Left colon (tissue), 2 donors: ENCODE results near the gene APBA2. TPM values are rescaled to one million over a fixed set of nuclear protein-coding genes. Genes with fewer than 3 reads are reported as not detected.

Source experiments
- ATAC-seq: fragments of 200-7000 bp; cut with Tn5 transposase; one replicate; pipeline ENCODE4 v1.9.1; 2020; ENCODE audit warnings: mild to moderate bottlenecking, moderate library complexity
- DNase-seq, 2 donors: peaks; one replicate each; pipeline ENCODE4 v3.0.0-alpha.2; 2020
- intact Hi-C, 2 donors: fragments of 100-400 bp; cut with DNase I in 1 of 2; cut with micrococcal nuclease in 1 of 2; formaldehyde crosslinking; loops; one replicate each; pipeline versions ENCODE4 v1.11.2 to v1.14.0; 2022; cut with DNase I, micrococcal nuclease
- total RNA-seq, 2 donors: library from RNA; stranded (reverse); fragmentation: NEBNext Ultra II Directional; extraction: Animal tissue kit (Norgen Biotek cat#: 25700); gene quantifications; one replicate each; pipeline ENCODE4 v1.2.1, GENCODE V29; 2021
- donor health status: DM: no; HTN: no; CAD: no.
- donor health status: DM: yes; HTN: yes; CAD: no.

Gene APBA2
- total RNA-seq, 2 donors from 2014 or later, result 1.2 to 1.6 TPM

GRCh38 chr15:29074045-29074444 lies 188.3 kb downstream of the APBA2 start:
- ATAC-seq, result no peak
- intact Hi-C loops, result no loop called here
- DNase-seq, result no peak

- intact Hi-C loops, result no loop called here
These were observed 192.8 kb downstream of the APBA2 start for GRCh38 chr15:29078541-29078940.

DNA sequence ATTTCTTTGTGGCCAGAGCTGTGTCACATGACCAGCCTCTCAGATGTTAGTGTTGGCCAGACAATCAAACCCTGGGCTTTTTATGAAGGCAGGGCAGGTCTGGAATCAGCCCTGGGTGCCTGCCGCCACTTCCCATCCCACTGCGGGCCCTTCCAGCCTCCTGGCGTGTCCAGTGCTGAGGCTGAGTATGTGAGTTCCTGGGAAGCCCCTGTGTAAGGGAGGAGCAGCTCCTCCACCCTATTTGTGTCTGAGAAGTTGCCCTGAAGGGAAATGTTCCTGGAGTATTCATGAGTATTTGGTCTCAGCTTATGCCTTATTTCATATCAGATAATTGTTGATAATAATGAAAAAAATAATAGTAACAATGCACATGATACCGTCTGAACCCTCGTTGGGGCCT lies 193.7 kb downstream of the APBA2 start:
- DNase-seq, result no peak
- intact Hi-C loops, result no loop called here
- no peak for ATAC-seq

More at GRCh38 chr15:29078541-29078940, 192.8 kb downstream of the APBA2 start:
- DNase-seq, result no peak
- no peak for ATAC-seq

DNA sequence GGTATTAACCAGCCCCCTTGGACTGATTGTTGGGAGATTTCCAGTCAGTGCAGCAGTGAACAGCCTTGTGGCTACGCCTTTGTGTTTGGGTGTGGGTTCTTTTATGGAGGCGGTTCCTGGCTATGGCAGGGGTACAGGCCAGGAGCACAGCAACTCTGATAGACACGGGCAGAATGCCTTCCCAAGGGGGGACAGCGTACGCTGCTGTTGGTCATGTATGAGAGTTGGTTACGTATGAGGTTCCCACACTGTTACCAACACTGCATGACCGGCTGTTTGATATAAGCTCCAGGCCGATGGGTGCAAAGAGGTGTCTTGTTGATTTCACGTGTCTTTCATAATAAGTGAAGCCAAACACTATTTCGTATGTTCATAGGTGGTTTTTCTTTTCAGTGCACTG lies 196.0 kb downstream of the APBA2 start:
- intact Hi-C loops, result no loop called here
- no peak for ATAC-seq
- no peak for DNase-seq

- intact Hi-C loops, result no loop called here
- DNase-seq (peak in 1 of 2 donors; percentile 5), ATAC-seq (no peak)
These were observed 197.4 kb downstream of the APBA2 start for GRCh38 chr15:29083161-29083560.

GRCh38 chr15:29083858-29084257 lies 198.1 kb downstream of the APBA2 start:
- DNase-seq, result no peak
- intact Hi-C loops, result no loop called here
- ATAC-seq, result no peak

DNA sequence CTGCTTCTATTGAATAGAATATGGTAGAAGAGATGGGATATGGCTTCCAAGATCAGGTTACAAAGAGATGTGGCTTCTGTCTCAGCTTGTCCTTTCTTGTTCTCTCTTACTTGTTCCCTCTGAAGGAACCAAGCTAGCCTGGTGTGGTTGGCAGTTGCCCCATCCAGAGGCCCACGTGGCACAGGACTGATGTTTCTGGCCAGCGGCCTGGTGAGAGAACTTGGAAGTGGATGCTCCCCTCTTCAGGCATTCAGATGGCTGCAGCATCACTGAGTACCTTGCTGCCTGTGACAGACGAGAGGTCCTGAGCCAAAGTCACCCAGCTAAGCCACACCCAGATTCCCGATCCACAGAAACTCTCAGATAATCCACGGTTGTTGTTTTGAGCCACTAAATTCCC lies 200.2 kb downstream of the APBA2 start:
- no peak for ATAC-seq
- intact Hi-C loops, result no loop called here
- no peak for DNase-seq

GRCh38 chr15:29086891-29087290 lies 201.1 kb downstream of the APBA2 start:
- DNase-seq (no peak), ATAC-seq (no peak)
- intact Hi-C loops, result no loop called here

GRCh38 chr15:29087521-29088285 lies 201.9 kb downstream of the APBA2 start:
- no peak for ATAC-seq
- peak in 1 of 2 donors; percentile 9 for DNase-seq
- intact Hi-C loops, result no loop called here

DNA sequence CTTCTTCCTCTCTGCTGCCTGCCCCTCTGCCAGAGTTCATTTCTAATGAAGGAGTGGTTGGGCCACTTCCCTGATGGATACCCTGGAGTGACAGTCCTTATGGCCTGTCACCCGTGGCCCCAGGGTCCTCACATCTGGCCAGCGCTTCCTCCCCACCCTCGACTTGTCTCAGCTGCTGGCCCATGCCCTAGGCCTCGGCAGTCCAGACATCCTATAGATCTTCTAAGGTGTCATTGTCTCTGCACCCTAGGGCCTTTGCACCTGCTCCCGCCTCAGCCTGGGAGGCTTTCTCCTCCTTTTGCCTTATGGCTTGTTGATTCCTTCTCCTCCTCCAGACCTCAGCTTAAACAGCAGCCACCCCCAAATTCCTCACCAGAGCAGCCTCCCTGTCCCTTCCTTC lies 202.9 kb downstream of the APBA2 start:
- intact Hi-C loops, result no loop called here
- ATAC-seq, result no peak
- DNase-seq, result peak in 1 of 2 donors; percentile 12

- intact Hi-C loops, result no loop called here
These were observed 204.2 kb downstream of the APBA2 start for GRCh38 chr15:29089731-29090616.

GRCh38 chr15:29090617-29091466 lies 205.1 kb downstream of the APBA2 start:
- DNase-seq (peak in 1 of 2 donors; percentile 15), ATAC-seq (no peak)
- intact Hi-C loops, result no loop called here

More at GRCh38 chr15:29089731-29090616, 204.2 kb downstream of the APBA2 start:
- ATAC-seq (no peak), DNase-seq (peak in 1 of 2 donors; percentile 15)

DNA sequence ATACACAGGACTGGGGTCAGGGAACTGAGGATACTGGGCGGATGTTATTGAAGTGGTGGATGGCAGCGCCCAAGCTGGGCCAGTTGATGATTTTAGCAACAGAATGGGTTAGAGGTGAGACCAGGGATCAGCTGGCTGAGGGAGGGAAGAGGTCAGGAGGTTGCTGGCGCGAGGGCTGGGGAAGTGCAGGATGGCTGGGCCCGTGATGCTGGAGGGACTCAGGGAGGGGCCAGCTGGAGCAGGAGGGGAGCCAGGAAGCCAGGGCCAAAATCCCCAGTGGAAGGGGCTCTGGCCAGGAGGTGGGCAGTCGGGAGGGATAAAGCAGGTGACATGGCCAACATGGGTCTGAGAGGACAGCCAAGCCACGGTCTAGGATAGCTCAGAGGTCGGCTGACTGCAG lies 205.9 kb downstream of the APBA2 start:
- intact Hi-C loops, result no loop called here
- ATAC-seq, result no peak
- peak in 1 of 2 donors; percentile 8 for DNase-seq

GRCh38 chr15:29092376-29093064 lies 206.7 kb downstream of the APBA2 start:
- peak in 1 of 2 donors; percentile 19 for DNase-seq
- no peak for ATAC-seq
- intact Hi-C loops, result no loop called here

DNA sequence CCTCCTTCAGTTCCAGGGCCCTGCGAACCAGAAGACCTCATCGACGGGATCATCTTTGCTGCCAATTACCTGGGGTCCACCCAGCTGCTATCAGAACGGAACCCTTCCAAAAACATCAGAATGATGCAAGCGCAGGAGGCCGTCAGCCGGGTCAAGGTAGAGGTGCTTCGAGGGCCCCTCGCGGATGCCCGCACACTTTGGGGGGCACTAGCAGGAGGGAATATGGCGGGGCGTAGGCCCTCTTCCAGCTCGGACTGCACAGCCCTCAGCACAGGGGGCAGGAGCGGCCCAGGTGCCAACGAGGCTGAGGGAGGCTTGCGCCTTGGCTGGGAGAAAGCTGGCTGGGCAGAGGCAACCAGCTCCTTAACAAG lies 207.3 kb downstream of the APBA2 start:
- intact Hi-C loops, result no loop called here
- ATAC-seq (no peak), DNase-seq (peak in 1 of 2 donors; percentile 14)

GRCh38 chr15:29093696-29094343 lies 208.0 kb downstream of the APBA2 start:
- DNase-seq (peak in 1 of 2 donors; percentile 4), ATAC-seq (no peak)
- intact Hi-C loops, result no loop called here

- ATAC-seq (no peak), DNase-seq (no peak)
These were observed 208.9 kb downstream of the APBA2 start for GRCh38 chr15:29094711-29095110.

GRCh38 chr15:29095746-29096145 lies 210.0 kb downstream of the APBA2 start:
- intact Hi-C loops, result no loop called here
- no peak for DNase-seq
- no peak for ATAC-seq

More at GRCh38 chr15:29094711-29095110, 208.9 kb downstream of the APBA2 start:
- intact Hi-C loops, result no loop called here
